Stimulated activated CD4-positive, alpha-beta T cell treated with anti-CD3 and anti-CD28 coated beads, Interleukin-12 subunit alpha, Interleukin-12 subunit beta, amount 100 ng/mL, for 48 hours (primary cell): ENCODE results near the gene PRDM12.
A peak's percentile ranks its signal among the peaks of the same experiment; 100 is the strongest.

Experiments used
- DNase-seq, 3 donors: peaks; one replicate each; pipeline ENCODE4 v3.0.0-alpha.2; 2020; ENCODE audit warnings: low read depth in 2 of 3, low spot score in 1 of 3

PRDM12 gene

DNA sequence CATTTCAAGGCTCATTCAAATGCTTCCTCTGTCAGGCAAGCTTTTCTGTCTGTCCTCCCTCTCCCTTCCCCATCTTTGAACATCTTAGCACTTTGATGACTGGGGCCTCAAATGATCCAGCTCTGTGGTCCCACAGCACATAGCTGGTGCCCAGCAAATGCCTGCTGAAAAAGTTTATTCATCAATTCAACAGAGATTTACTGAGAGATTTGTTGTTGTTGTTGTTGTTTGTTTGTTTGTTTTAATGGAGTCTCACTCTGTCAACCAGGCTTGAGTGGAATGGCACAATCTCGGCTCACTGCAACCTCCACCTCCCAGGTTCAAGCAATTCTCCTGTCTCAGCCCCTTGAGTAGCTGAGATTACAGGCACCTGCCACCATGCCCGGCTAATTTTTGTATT is 23.2 kb downstream of the PRDM12 start:
- no peak for DNase-seq

DNA sequence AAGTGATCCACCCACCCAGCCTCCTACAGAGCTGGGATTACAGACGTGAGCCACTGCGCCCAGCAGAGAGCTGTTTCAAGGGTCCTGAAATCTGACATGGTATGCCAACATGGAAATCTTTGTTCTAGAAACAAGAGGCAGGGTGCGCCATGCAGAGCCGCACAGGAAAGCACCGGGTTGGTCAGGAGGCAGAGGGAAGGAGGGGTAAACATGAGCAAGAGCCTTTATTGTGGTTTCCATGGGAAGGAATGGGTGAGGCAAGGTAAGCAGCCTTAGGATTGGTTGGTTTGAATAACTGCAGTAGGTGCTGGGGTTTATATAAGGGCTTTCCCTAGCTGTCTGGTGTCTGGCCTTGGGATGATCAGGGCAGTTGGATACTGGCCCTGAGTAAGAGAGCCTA is 23.7 kb downstream of the PRDM12 start:
- no peak for DNase-seq

GRCh38 chr9:130689572-130689936 is 25.2 kb downstream of the PRDM12 start:
- no peak for DNase-seq

DNA sequence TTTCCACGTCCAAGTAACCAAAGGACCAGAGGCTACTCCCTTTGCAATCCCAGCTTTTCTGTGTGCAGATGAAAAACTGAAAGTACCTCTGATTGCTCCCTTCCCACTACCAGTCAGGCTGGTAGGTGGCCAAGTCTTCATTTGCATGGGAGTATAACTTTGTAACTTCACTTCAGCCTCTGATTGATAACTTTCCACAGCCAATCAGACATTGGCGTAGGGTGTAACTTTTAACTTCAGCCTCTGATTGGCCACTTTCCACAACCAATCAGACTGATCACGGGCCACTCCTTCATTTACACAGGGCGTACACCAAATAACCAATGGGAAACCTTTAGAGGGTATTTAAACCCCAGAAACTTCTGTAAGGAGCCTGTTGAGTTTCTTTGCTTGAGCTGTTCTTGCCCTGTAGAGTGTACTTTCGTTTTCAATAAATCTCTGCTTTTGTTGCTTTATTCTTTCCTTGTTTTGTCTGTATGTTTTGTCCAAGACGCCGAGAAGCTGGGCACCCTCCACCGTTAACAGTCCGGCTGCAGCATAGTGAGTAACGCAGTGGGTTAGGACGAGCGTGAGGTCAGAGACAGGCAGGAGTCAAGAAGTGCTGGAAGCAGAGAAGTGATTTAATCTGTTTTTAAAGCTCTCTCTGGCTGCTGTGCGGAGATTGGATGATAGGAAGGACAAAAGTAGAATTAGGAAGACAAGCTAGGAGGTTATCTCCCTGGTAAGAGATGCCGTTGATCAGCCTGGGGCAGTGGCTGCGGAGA is 25.7 kb downstream of the PRDM12 start:
- no peak for DNase-seq

DNA sequence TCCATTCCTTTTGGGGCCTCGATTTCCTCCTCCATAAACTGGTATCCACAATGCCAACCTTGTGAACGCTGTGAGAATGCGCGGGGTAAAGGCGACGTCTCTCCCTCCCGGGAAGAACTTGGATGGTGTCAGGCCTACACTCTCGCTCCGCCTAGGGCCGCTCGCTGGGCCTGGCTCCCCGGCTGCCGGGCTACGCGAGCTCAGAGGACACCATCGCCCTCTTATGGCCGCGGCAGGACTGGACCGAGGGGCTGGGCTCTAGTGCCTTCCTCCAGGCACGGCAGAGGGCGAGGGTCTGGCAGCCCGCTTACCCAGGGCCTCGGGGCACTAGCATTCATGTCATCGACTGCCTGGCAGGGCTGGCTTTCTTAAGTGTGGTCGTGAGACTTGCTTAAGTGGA is 27.9 kb downstream of the PRDM12 start:
- DNase-seq, result no peak

GRCh38 chr9:130693101-130693425 is 28.7 kb downstream of the PRDM12 start:
- no peak for DNase-seq

- DNase-seq, result peak; percentile 94 to 98 (median 98)
These were observed 29.2 kb downstream of the PRDM12 start, which contains the start of gene EXOSC2 for GRCh38 chr9:130693426-130694191. EXOSC2 (plus strand) TSS chr9:130693780; CDS start chr9:130693792, 12 bp downstream.

DNA sequence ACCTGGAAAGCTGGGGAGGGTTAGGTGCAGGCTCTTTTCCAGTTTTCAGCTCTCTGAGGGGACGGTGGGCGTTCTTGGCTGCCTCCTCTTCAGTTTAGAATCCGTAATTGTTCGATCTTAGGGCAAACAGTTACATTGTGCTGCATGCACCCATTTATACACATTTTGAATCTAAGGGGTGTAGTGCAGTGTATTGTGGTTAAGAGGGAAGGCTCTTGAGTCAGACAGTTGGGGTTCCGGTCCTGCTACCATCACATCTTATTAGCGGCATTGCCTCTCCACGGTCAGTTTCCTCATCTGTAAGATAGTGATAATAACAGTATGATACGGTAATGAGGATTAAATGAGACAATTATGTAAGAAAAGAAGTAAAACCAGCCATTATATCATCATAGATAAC is 29.8 kb downstream of the PRDM12 start:
- DNase-seq, result no peak

DNA sequence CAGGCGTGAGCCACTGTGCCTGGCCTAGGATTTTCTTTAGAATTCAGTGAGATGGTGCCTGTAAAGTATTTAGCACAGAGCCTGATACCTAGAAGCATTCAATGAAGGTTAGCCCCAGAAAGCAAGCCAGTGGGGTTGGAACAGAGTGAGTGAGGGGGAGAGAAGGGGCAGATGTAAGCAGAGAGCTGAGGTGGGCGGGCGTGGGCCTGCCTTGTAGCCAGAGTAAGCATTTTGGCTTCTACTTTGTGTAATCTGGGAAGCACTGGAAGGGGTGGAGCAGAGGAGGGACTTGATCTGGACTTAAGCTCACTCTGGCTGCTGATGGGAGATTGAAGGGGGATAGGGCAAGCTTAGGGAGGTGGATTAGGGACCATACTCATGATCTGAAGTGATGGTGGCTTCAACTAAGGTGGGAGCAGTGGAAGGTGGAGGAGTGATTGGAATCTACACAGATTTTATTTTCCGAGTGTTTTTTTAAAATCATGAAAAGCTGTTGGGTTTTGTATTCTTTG is 31.8 kb downstream of the PRDM12 start:
- DNase-seq, result no peak

- no peak for DNase-seq
These were observed 32.6 kb downstream of the PRDM12 start for GRCh38 chr9:130696996-130697395.

DNA sequence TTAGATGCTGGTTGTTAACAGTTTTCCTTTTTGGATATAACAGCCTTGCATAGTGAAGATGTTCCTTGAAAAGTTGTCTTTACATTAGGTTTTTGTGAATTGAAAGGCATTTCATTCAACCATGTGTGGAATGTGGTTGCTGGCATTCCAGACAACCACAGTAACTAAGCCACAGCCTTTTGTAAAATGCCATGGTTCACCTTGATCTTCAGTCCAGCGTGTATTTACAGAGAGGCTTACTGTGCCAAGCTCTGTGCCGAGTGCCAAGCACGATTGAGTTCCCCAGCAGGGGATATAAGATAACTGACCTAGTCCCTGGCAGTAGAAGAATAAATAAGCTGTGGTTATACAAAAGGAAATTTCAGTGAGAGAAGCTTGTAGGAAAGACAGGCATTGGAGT is 34.1 kb downstream of the PRDM12 start:
- DNase-seq, result no peak

- DNase-seq, result no peak
These were observed 34.7 kb downstream of the PRDM12 start for GRCh38 chr9:130699047-130699446.

DNA sequence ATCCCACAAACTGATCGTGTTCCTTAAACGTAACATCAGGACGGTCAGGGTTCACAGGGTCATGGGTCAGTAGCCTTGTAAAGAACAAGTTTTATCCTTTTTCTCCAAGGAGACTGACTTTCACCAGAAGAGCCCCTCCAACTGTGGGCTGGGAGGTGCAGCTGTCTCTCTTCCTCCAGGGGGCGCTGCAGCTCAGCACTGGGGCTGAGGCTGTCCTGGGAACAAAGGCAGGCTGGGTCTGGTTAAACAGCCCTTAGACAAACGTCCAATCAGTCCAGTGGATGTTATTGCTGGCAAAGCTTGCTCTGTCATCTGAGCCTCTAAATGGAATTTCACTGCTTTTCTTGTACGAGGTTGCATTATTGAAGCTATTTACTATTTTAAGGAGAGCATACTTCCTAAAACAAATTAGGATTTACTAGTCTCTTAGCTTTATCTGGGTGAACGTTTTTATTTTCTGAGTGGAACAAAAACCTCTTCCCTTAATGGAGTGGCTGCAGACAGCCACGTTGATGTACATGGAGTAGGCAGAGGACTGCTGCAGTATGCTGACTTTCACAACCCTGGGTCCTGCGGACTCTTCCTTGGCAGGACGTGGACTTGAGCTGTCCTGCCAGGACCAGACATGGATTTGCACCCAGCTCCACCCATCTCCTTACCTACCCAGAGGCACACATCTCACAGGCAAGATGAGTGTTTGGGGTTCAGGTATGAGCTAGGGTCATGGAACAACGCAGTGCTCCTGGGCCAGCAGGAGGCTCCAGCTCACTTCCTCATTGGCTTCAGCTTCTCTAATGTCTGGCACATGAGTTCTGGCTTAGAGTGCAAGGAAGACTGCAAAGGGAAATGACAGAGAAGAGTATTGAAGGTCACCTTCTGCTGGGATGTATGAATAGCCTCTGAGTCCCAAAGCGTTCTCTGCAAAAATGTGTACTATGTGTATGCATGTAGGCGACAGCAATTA is 36.9 kb downstream of the PRDM12 start:
- DNase-seq, result peak; percentile 33 to 72 (median 65)

DNA sequence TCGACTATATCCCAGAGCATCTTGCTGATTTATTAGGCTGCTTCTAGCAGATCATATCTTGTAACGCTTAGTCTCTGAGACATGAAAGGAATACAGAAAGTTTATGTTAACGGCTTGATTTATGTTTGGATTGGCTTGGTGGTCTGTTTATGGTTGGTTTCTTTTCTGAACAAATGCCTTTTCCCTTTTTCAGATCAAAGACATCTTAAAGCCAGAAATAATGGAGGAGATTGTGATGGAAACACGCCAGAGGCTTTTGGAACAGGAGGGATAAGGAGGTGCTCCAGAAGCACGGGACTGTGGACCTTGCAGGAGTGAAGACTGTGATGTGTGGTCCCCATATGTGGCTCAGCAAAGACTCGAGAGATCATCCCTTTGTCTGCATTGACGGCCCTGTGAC is 39.1 kb downstream of the PRDM12 start:
- no peak for DNase-seq

DNA sequence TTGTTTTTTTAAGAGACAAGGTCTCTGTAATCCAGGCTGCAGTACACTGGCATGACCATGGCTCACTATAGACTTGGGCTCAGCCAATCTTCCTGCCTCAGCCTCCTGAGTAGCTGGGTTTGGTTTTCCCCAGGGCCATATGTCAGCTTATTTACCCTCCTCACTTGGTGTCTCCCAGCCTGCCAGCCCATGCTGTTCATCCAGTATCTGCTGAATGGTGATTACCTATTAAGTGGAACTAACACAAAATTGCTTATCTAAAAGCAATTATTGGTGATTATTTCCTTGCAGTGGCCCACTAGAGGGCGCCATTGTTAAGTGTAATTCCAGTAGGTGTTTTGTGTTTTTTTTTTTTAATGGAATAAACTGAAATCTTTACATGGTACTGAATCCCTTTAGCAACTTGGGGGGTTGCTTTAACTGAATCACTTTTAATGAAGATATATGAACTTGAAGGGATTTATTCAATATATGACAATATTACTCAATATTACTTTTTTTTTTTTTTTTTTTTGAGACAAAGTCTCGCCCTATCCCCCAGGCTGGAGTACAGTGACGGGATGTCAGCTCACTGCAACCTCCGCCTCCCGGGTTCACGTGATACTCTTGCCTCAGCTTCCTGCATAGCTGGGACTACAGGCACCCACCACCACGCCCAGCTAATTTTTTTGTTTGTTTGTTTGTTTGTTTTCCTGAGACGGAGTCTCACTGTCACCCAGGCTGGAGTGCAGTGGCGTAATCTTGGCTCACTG is 43.0 kb downstream of the PRDM12 start:
- DNase-seq, result peak in 2 of 3 donors; percentile 53 to 56

GRCh38 chr9:130710822-130711352 is 46.5 kb downstream of the PRDM12 start:
- DNase-seq, result no peak

DNA sequence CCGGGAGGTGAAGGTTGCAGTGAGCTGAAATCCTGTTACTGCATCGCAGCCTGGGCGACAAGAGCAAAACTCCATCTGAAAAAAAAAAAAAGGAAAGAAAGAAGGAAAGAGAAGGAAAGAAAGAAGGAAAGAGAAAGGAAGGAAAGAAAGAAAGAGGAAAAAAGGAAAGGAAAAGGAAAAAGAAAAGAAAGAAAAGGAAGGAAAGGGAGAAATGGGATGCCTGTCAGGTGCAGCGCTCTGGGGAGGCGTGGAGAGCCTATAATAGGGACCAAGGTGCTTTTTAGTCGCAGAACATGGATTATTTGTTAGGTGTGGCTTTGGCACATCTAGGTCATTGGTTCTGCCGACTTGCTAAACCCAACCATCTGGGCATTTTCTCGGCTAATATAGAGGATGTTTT is 47.1 kb downstream of the PRDM12 start:
- DNase-seq, result no peak

DNA sequence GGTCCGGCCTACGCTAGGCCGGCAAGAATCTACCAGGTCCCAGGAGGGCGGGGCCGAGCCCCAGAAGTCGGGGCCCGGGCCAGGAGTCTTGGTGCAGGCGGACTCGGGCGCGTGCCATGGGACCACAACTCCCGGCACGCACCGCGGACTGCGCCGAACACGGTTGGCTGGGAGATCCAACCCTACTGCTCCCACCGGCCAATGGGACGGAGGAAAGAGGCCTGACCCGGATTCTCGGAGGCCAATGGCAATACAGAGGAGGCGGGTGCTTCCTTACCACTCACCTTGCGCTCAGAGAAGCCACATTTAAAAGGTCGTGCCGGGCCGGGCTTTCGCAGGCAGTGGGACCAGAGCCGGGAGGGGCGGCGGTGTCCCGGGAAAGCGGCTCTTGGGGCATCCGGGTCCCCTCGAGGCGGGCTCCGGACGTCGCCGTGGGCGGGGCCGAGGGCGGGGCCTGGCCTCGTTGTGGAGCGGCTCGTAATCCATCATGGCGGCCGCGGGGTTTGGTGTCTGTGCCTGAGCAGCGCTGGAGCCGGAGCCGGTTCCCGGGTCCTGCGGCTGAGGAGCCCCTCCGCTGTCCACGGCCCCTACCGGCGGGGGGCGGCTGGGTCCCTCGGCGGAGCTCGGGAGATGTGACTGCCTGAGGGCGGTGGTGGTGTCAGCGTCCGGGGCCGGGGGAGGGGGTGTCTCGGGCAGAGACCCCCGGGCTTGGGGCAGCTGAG is 48.3 kb downstream of the PRDM12 start:
- peak; percentile 86 to 96 (median 95) for DNase-seq

DNA sequence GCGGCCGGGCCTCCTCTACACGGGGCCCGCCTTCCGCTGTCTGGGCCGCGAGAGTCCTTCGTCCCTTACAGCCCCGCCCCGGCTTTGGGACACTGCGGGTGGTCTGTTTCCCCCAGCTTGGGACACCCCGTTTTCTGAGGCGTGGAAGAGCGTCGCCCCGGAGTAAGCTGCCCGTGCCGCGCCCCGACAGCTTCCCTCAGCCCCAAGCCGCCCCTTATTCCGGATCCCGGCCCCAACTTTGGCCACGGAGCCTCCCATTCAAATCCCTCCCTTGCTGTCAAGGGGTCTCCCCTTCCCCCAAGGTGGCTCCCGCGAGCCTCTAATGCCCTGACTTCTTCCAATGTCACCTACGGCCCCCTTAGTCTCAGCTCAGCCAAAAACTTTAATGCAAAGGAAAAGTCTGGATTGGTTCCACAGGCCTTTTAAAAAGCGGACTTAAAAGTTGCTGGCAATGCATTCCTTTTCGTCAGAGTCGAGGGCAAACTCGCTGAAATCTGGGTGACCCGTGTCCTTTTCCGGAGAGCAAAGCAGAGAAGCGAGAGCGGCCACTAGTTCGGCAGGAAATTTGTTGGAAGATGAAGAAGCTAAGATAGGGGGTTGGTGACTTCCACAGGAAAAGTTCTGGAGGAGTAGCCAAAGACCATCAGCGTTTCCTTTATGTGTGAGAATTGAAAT is 49.0 kb downstream of the PRDM12 start:
- no peak for DNase-seq
